Peyer's patch (tissue), 4 donors: ENCODE measurements around the gene CLDN6. TPM values are rescaled to one million over a fixed set of nuclear protein-coding genes. Genes with fewer than 3 reads are reported as not detected.

Source experiments
- DNase-seq, 3 donors: peaks; one replicate each; pipeline ENCODE4 v3.0.0-alpha.2; 2017 to 2019
- H3K27ac ChIP-seq, 4 donors: fragments of 200-600 bp; sonication (generic); one replicate each; pipeline ENCODE4 v1.5.1; 2016 to 2019
- H3K27me3 ChIP-seq, 2 donors: fragments of 200-600 bp; sonication (generic); one replicate each; pipeline ENCODE4 v1.5.1; 2019
- H3K36me3 ChIP-seq, 3 donors: fragments of 200-600 bp; sonication (generic); one replicate each; pipeline ENCODE4 v1.5.1; 2016 to 2019
- H3K4me1 ChIP-seq, 4 donors: fragments of 200-600 bp; sonication (generic); one replicate each; pipeline ENCODE4 v1.5.1; 2016 to 2019
- H3K4me3 ChIP-seq, 4 donors: fragments of 200-600 bp; sonication (generic); 1 replicate in 3 of 4; 2 replicates in 1 of 4; pipeline ENCODE4 v1.5.1; 2016 to 2019; ENCODE audit warnings: mild to moderate bottlenecking in 1 of 4
- H3K9me3 ChIP-seq, 4 donors: fragments of 200-600 bp; sonication (generic); one replicate each; pipeline ENCODE4 v1.5.1; 2016 to 2019; ENCODE audit warnings: mild to moderate bottlenecking in 1 of 4
- CTCF ChIP-seq, 6 experiments: fragments of 450-650 bp in 4 of 6; fragments of 200-600 bp in 2 of 6; sonication (generic) in 1 of 6; IDR thresholded peaks; one replicate each; pipeline ENCODE4 v1.5.1; 2017 to 2019; ENCODE audit warnings: antibody characterized with exemption in 6 of 6, mild to moderate bottlenecking in 3 of 6, moderate library complexity in 1 of 6
- POLR2A ChIP-seq, 2 donors: fragments of 450-650 bp; IDR thresholded peaks; one replicate each; pipeline ENCODE4 v1.5.1; 2017; ENCODE audit warnings: antibody characterized with exemption in 2 of 2, mild to moderate bottlenecking in 2 of 2, moderate library complexity in 2 of 2
- total RNA-seq, 4 donors: library from RNA; depleted of rRNA; stranded (reverse); fragments of >200 nt; gene quantifications; one replicate each; pipeline ENCODE4 v1.1.0, GENCODE V29; 2016

CLDN6 gene
- total RNA-seq, 4 donors from 2014 or later, result not detected

- H3K9me3 ChIP-seq, result no peaks in the 10 kb centered on the region
- H3K4me3 ChIP-seq, result no peak overlapping the region
- H3K36me3 ChIP-seq, result no peaks in the 10 kb centered on the region
- no peak for DNase-seq
- no peaks in the 10 kb centered on the region for H3K27me3 ChIP-seq
- no peak overlapping the region for H3K27ac ChIP-seq
- TF ChIP-seq CTCF (IDR thresholded peaks at IDR 0.05) (no peak), POLR2A (IDR thresholded peaks at IDR 0.05) (no peak)
- peaks cover 0 to 6% (median 0%) of the 10 kb centered on the region in 4 donors for H3K4me1 ChIP-seq
Observed at GRCh38 chr16:3013998-3014690, 3.8 kb downstream of the CLDN6 start.

- Histone ChIP-seq H3K4me1 (peaks cover 0 to 6% (median 1%) of the 10 kb centered on the region in 4 donors), H3K9me3 (no peaks in the 10 kb centered on the region), H3K27me3 (no peaks in the 10 kb centered on the region), H3K4me3 (no peak overlapping the region), H3K27ac (no peak overlapping the region), H3K36me3 (no peaks in the 10 kb centered on the region)
- TF ChIP-seq CTCF (IDR thresholded peaks at IDR 0.05) (no peak), POLR2A (IDR thresholded peaks at IDR 0.05) (no peak)
- no peak for DNase-seq
Observed at GRCh38 chr16:3013491-3013951, 4.5 kb downstream of the CLDN6 start.

- peak in 1 of 6 experiments; percentile 4 for TF ChIP-seq CTCF (IDR thresholded peaks at IDR 0.05)
- peak in 1 of 2 donors; percentile 37 for TF ChIP-seq POLR2A (IDR thresholded peaks at IDR 0.05)
- Histone ChIP-seq H3K36me3 (no peaks in the 10 kb centered on the region), H3K4me1 (peaks cover 3 to 10% (median 7%) of the 10 kb centered on the region in 4 donors), H3K4me3 (no peak within 1 kb of the TSS), H3K27me3 (no peaks in the 10 kb centered on the region), H3K9me3 (no peaks in the 10 kb centered on the region), H3K27ac (no peak within 1 kb of the TSS)
- DNase-seq, result peak in 2 of 3 donors; percentile 62 to 69
Observed at GRCh38 chr16:3012828-3013420, 5.1 kb downstream of the CLDN6 start, which contains the start of gene CLDN9. Gene CLDN9 (plus strand): TSS chr16:3012923. CDS start chr16:3013363, 440 bp downstream.

- no peaks in the 10 kb centered on the region for H3K9me3 ChIP-seq
- peaks cover 8 to 17% (median 11%) of the 10 kb centered on the region in 4 donors for H3K4me1 ChIP-seq
- no peak for TF ChIP-seq POLR2A (IDR thresholded peaks at IDR 0.05)
- H3K27ac ChIP-seq, result no peak overlapping the region
- H3K36me3 ChIP-seq, result no peaks in the 10 kb centered on the region
- no peak overlapping the region for H3K4me3 ChIP-seq
- no peak for DNase-seq
- no peaks in the 10 kb centered on the region for H3K27me3 ChIP-seq
Observed at GRCh38 chr16:3012246-3012645, 5.7 kb downstream of the CLDN6 start.

- Histone ChIP-seq H3K4me1 (peaks cover 8 to 31% (median 12%) of the 10 kb centered on the region in 4 donors), H3K9me3 (no peaks in the 10 kb centered on the region), H3K27me3 (no peaks in the 10 kb centered on the region), H3K4me3 (no peak overlapping the region), H3K27ac (no peak overlapping the region), H3K36me3 (no peaks in the 10 kb centered on the region)
- TF ChIP-seq CTCF (IDR thresholded peaks at IDR 0.05) (no peak), POLR2A (IDR thresholded peaks at IDR 0.05) (no peak)
- DNase-seq, result no peak
Observed at GRCh38 chr16:3010510-3010909, 7.5 kb downstream of the CLDN6 start.
